SK-N-SH (cell line): ENCODE results near the gene ZNF544. TPM values are rescaled to one million over a fixed set of nuclear protein-coding genes. Genes with fewer than 3 reads are reported as not detected.

ENCODE experiments used
- CTCF ChIA-PET: fragments of 300-600, 350-600 bp; formaldehyde crosslinking; extraction: SDS; loops from one replicate; lab custom pipeline; 2021; lab: Yijun Ruan, JAX
- POLR2A ChIA-PET: fragments of 350-600 bp; sonication (Branson Sonifier 250); formaldehyde crosslinking; extraction: SDS; loops from one replicate; lab custom pipeline; 2020; ENCODE audit warnings: antibody characterized with exemption, inconsistent platforms; lab: Yijun Ruan, JAX
- DNase-seq: peaks from one replicate; pipeline ENCODE4 v3.0.0; 2012
- H2AFZ ChIP-seq: fragments of 200-600 bp; sonication (generic); 2 replicates; pipeline ENCODE4 v1.8.1; 2016; ENCODE audit warnings: antibody characterized with exemption, mild to moderate bottlenecking, low read depth
- H3F3A ChIP-seq: fragments of 200-600 bp; sonication (generic); replicated peaks from 2 replicates; pipeline ENCODE3; 2016; ENCODE audit warnings: antibody characterized with exemption, mild to moderate bottlenecking; ENCODE audit not compliant: insufficient read depth
- H3K27ac ChIP-seq, 2 experiments: fragments of 200-500 bp in 1 of 2; fragments of 200-600 bp in 1 of 2; sonication (Bioruptor generic) in 1 of 2; sonication (generic), shearing (Covaris generic) in 1 of 2; 2 replicates each; pipeline versions ENCODE4 v1.5.1 to v1.6.1; 2014 to 2016; ENCODE audit warnings: low read depth in 2 of 2, inconsistent platforms in 1 of 2, low read length in 1 of 2, mild to moderate bottlenecking in 1 of 2, mixed read lengths in 1 of 2
- H3K27me3 ChIP-seq: fragments of 200-600 bp; sonication (generic), shearing (Covaris generic); 2 replicates; pipeline ENCODE4 v1.6.1; 2016; ENCODE audit warnings: mixed run types; ENCODE audit not compliant: insufficient read depth
- H3K36me3 ChIP-seq, 2 experiments: fragments of 200-500 bp in 1 of 2; fragments of 200-600 bp in 1 of 2; sonication (Bioruptor generic) in 1 of 2; sonication (generic) in 1 of 2; replicated peaks in 1 of 2; 2 replicates each; pipeline versions ENCODE3 to v1.5.1; 2014 to 2016; ENCODE audit warnings: low read length in 1 of 2, mild to moderate bottlenecking in 1 of 2; ENCODE audit not compliant: insufficient read depth in 2 of 2, control insufficient read depth in 1 of 2
- H3K4me1 ChIP-seq, 2 experiments: fragments of 200-500 bp in 1 of 2; fragments of 200-600 bp in 1 of 2; sonication (Bioruptor generic) in 1 of 2; sonication (generic), shearing (Covaris generic) in 1 of 2; 2 replicates each; pipeline versions ENCODE4 v1.5.1 to v1.6.1; 2014 to 2016; ENCODE audit warnings: low read depth in 1 of 2, low read length in 1 of 2, mixed run types in 1 of 2; ENCODE audit not compliant: insufficient read depth in 2 of 2, control insufficient read depth in 1 of 2
- H3K4me2 ChIP-seq: fragments of 200-600 bp; sonication (generic), shearing (Covaris generic); 2 replicates; pipeline ENCODE4 v1.6.1; 2017; ENCODE audit warnings: mixed run types
- H3K4me3 ChIP-seq, 2 experiments: fragments of 200-500 bp in 1 of 2; fragments of 200-600 bp in 1 of 2; sonication (Bioruptor generic) in 1 of 2; sonication (generic), shearing (Covaris generic) in 1 of 2; 2 replicates each; pipeline versions ENCODE4 v1.5.1 to v1.8.1; 2014 to 2016; ENCODE audit warnings: low read depth in 2 of 2, inconsistent platforms in 1 of 2, low read length in 1 of 2, mild to moderate bottlenecking in 1 of 2, mixed read lengths in 1 of 2, moderate library complexity in 1 of 2
- H3K79me2 ChIP-seq: fragments of 200-600 bp; sonication (generic); 2 replicates; pipeline ENCODE4 v1.8.1; 2017; ENCODE audit warnings: mild to moderate bottlenecking; ENCODE audit not compliant: insufficient read depth
- H3K9ac ChIP-seq: fragments of 200-600 bp; sonication (generic); 2 replicates; pipeline ENCODE4 v1.6.1; 2017; ENCODE audit warnings: mixed run types
- H3K9me2 ChIP-seq: fragments of 200-600 bp; sonication (generic); 2 replicates; pipeline ENCODE4 v1.6.1; 2017; ENCODE audit warnings: mixed run types
- H3K9me3 ChIP-seq: fragments of 200-600 bp; sonication (generic); 2 replicates; pipeline ENCODE4 v1.6.1; 2017; ENCODE audit warnings: mixed run types, mild to moderate bottlenecking, moderate library complexity
- H4K20me1 ChIP-seq: fragments of 200-600 bp; sonication (generic); 2 replicates; pipeline ENCODE4 v1.6.1; 2017; ENCODE audit warnings: mild to moderate bottlenecking, mixed run types; ENCODE audit not compliant: insufficient read depth
- GABPA ChIP-seq: IDR thresholded peaks from 2 replicates; pipeline ENCODE4 v1.4.0; 2012; ENCODE audit warnings: low read depth, mild to moderate bottlenecking
- GATA2 ChIP-seq: sonication (generic); formaldehyde crosslinking; IDR thresholded peaks from 2 replicates; pipeline ENCODE4 v1.5.0; 2020; ENCODE audit warnings: mild to moderate bottlenecking, missing genetic modification reagents
- JUND ChIP-seq: IDR thresholded peaks from 2 replicates; pipeline ENCODE4 v1.4.0; 2012
- MEF2A ChIP-seq: IDR thresholded peaks from 2 replicates; pipeline ENCODE4 v1.4.0; 2012; ENCODE audit warnings: low read depth, borderline replicate concordance
- MXI1 ChIP-seq: IDR thresholded peaks from 2 replicates; pipeline ENCODE4 v1.6.1; 2012; ENCODE audit warnings: mild to moderate bottlenecking, low read depth, low read length, improper control_type of control experiment
- POLR2AphosphoS5 ChIP-seq: IDR thresholded peaks from 2 replicates; pipeline ENCODE4 v1.6.1; 2012; ENCODE audit warnings: low read depth, low read length
- RFX5 ChIP-seq: IDR thresholded peaks from 2 replicates; pipeline ENCODE4 v1.6.1; 2012; ENCODE audit warnings: mild to moderate bottlenecking, improper control_type of control experiment, low read length
- RXRA ChIP-seq: IDR thresholded peaks from 2 replicates; pipeline ENCODE4 v1.4.0; 2012; ENCODE audit warnings: low read depth, mild to moderate bottlenecking, borderline replicate concordance
- TAF1 ChIP-seq: IDR thresholded peaks from 2 replicates; pipeline ENCODE4 v1.6.1; 2012; ENCODE audit warnings: low read depth, mild to moderate bottlenecking, low read length, moderate library complexity, borderline replicate concordance
- TCF12 ChIP-seq: IDR thresholded peaks from 2 replicates; pipeline ENCODE4 v1.4.0; 2012
- TEAD4 ChIP-seq: IDR thresholded peaks from 2 replicates; pipeline ENCODE4 v1.4.0; 2012; ENCODE audit warnings: mild to moderate bottlenecking, borderline replicate concordance; ENCODE audit not compliant: insufficient read depth
- YY1 ChIP-seq: IDR thresholded peaks from 2 replicates; pipeline ENCODE4 v1.4.0; 2012; ENCODE audit warnings: low read depth, mild to moderate bottlenecking
- WGBS: methylation state at CpG from one replicate; pipeline ENCODE4 v1.1.6; 2017; ENCODE audit warnings: low lambda C conversion rate; 5-methylcytosine and 5-hydroxymethylcytosine counted together
- polyA plus RNA-seq, 3 experiments: library from polyadenylated mRNA; depleted of rRNA; stranded (reverse); fragments of >200 nt; gene quantifications; 2 replicates each; pipeline ENCODE4 v1.2.3, GENCODE V29; 2012
- TF ChIP-seq, protein P1 (sequence below): fragments of 150-350 bp; IDR thresholded peaks from 2 replicates; pipeline ENCODE4 v1.6.1; 2016; ENCODE audit warnings: mild to moderate bottlenecking, low read depth, low read length
- TF ChIP-seq, protein P2 (sequence below): fragments of 150-350 bp; IDR thresholded peaks from 2 replicates; pipeline ENCODE4 v1.6.1; 2017; ENCODE audit warnings: antibody characterized with exemption, low read length, low read depth, borderline replicate concordance
- TF ChIP-seq, protein P3 (sequence below): IDR thresholded peaks from 2 replicates; pipeline ENCODE4 v1.4.0; 2012; ENCODE audit warnings: low read depth, borderline replicate concordance
- TF ChIP-seq, protein P4 (sequence below): IDR thresholded peaks from 2 replicates; pipeline ENCODE4; 2012

ZNF544 gene
- polyA plus RNA-seq, 1 of the 3 experiments (the other 2 are of a cell fraction), result 0.89 TPM

DNA sequence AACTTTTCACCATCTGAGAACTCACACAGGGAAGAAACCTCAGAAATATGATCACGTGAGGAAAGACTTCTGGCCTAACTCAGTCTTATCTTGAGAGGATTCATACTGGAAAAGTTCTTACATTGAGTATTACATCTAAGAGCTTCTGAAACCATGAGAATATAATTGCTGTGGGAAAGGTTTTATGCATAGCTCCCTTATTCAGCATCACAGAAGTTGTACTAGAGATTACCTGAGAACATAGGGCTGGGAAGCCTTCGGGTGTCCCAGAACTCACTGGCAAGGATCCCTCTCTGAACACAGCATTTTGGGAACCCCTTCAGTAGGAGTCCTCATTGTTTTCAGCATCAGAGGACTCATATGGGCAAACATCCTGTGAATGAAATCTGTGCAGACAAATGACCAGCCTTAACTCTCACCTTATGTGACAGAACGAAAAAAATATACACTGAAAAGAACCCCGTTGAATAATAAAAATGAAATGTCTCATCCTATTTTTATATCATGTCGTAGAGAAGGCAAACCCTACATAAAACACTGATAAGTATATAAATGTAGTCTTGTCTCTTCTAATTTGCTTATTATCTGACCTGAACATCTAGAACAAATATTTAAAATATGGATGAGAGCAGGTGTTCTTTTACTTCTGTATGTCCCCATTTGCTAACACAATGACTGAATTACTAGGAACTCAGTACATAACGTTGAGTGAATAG is 31.7 kb upstream of the ZNF544 start:
- H4K20me1 ChIP-seq, result no peaks in the 10 kb centered on the region
- H3K36me3 ChIP-seq, result peaks cover 0 to 40% of the 10 kb centered on the region in 2 experiments
- no peaks in the 10 kb centered on the region for H3K9me2 ChIP-seq
- DNase-seq, result no peak
- H3K79me2 ChIP-seq, result no peaks in the 10 kb centered on the region
- H3K4me3 ChIP-seq, result no peak overlapping the region
- no peak for TF ChIP-seq JUND
- TF ChIP-seq, protein P1, sequence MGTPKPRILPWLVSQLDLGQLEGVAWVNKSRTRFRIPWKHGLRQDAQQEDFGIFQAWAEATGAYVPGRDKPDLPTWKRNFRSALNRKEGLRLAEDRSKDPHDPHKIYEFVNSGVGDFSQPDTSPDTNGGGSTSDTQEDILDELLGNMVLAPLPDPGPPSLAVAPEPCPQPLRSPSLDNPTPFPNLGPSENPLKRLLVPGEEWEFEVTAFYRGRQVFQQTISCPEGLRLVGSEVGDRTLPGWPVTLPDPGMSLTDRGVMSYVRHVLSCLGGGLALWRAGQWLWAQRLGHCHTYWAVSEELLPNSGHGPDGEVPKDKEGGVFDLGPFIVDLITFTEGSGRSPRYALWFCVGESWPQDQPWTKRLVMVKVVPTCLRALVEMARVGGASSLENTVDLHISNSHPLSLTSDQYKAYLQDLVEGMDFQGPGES, result no peak
- TF ChIP-seq GABPA, result no peak
- TF ChIP-seq GATA2 (CRISPR knock-in tag), result no peak
- TF ChIP-seq, protein P2, sequence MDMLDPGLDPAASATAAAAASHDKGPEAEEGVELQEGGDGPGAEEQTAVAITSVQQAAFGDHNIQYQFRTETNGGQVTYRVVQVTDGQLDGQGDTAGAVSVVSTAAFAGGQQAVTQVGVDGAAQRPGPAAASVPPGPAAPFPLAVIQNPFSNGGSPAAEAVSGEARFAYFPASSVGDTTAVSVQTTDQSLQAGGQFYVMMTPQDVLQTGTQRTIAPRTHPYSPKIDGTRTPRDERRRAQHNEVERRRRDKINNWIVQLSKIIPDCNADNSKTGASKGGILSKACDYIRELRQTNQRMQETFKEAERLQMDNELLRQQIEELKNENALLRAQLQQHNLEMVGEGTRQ, result no peak
- TF ChIP-seq TCF12, result no peak
- TF ChIP-seq, protein P3, sequence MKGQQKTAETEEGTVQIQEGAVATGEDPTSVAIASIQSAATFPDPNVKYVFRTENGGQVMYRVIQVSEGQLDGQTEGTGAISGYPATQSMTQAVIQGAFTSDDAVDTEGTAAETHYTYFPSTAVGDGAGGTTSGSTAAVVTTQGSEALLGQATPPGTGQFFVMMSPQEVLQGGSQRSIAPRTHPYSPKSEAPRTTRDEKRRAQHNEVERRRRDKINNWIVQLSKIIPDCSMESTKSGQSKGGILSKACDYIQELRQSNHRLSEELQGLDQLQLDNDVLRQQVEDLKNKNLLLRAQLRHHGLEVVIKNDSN, result no peak
- TF ChIP-seq MEF2A, result no peak
- no peak for TF ChIP-seq RXRA
- no peak for TF ChIP-seq YY1
- TF ChIP-seq MXI1, result no peak
- TF ChIP-seq RFX5, result no peak
- TF ChIP-seq POLR2AphosphoS5, result no peak
- TF ChIP-seq TAF1, result no peak
- TF ChIP-seq TEAD4, result no peak
- TF ChIP-seq, protein P4, sequence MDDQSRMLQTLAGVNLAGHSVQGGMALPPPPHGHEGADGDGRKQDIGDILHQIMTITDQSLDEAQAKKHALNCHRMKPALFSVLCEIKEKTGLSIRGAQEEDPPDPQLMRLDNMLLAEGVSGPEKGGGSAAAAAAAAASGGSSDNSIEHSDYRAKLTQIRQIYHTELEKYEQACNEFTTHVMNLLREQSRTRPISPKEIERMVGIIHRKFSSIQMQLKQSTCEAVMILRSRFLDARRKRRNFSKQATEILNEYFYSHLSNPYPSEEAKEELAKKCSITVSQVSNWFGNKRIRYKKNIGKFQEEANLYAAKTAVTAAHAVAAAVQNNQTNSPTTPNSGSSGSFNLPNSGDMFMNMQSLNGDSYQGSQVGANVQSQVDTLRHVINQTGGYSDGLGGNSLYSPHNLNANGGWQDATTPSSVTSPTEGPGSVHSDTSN, result no peak
- TF ChIP-seq, all 33 proteins: peak for 0
- Histone ChIP-seq H3K27me3 (no peaks in the 10 kb centered on the region), H3K9me3 (peaks cover 48% of the 10 kb centered on the region), H3K4me2 (no peak overlapping the region), H2AFZ (no peak overlapping the region), H3K9ac (no peak overlapping the region), H3K27ac (no peak overlapping the region), H3F3A (peaks cover 4% of the 10 kb centered on the region), H3K4me1 (no peaks in the 10 kb centered on the region)
- ChIA-PET CTCF (no interaction called here), POLR2A (interaction anchor here (0.6 kb wide), 1 partner anchor 76 kb away, joined by 5 read pairs; no protein-coding TSS in a partner anchor)
- WGBS, result 59% methylated on average over 6 of the region's 6 CpGs
